ENCODE measurements around the gene C12orf57.

DNA sequence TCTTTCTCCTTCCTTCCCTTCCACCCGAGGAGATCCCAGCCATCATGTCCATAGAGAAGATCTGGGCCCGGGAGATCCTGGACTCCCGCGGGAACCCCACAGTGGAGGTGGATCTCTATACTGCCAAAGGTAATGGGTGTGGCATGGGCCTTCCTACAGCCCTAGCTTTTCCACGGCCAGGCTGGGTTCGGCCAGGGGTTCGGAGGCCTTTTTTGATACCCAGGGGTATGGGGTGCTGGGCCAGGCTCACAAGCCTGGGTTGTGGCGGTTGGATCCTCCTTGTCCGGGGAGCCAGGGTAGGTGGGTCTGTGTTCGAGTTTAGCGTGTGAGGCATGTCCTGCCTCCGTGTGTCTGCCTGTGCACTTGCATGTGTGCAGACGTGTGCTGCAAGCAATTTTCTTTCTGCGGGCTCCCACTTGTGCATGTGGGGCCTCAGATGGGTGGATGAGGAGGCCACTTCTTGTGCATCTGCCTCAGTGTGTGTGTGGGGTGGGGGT is 28.0 kb upstream of the C12orf57 start:
- TF ChIP-seq FOXA1 (IDR thresholded peaks at IDR 0.05) (no peak), CTBP1 (IDR thresholded peaks at IDR 0.05; ENCODE audit: borderline replicate concordance) (no peak), LEF1 (IDR thresholded peaks at IDR 0.05; ENCODE audit: borderline replicate concordance) (no peak), ARNT (IDR thresholded peaks at IDR 0.05) (no peak), SP1 (IDR thresholded peaks at IDR 0.05) (no peak), TARDBP (IDR thresholded peaks at IDR 0.05) (no peak), FOXK2 (IDR thresholded peaks at IDR 0.05) (no peak), BHLHE40 (IDR thresholded peaks at IDR 0.05; ENCODE audit: borderline replicate concordance) (no peak), SUZ12 (IDR thresholded peaks at IDR 0.05) (no peak)

Data from HEK293T (cell line).